HG03575 (cell line): ENCODE results near the gene RRN3.
"Not testable (repeated sequence)": the region's sequence is repeated elsewhere in the genome, so short reads cannot be mapped to it uniquely, and the experiment has no call there.

Experiments used
- ATAC-seq: cut with Tn5 transposase; IDR thresholded peaks from one replicate; pipeline ENCODE4 v1.9.1; 2021; ENCODE audit not compliant: unreplicated experiment, insufficient number of reproducible peaks, low FRiP score; ENCODE audit errors: extremely low read depth

The RRN3 gene

GRCh38 chr16:15100372-15100987, 6.4 kb upstream of the RRN3 start:
- not testable (repeated sequence) for ATAC-seq

GRCh38 chr16:15099366-15099909, 5.4 kb upstream of the RRN3 start:
- ATAC-seq, result not testable (repeated sequence)

GRCh38 chr16:15096583-15096972, 2.5 kb upstream of the RRN3 start:
- ATAC-seq, result not testable (repeated sequence)

GRCh38 chr16:15093571-15093954, 509 bp downstream of the RRN3 start:
- ATAC-seq, result not testable (repeated sequence)

GRCh38 chr16:15090663-15091269, 3.3 kb downstream of the RRN3 start:
- not testable (repeated sequence) for ATAC-seq

- not testable (repeated sequence) for ATAC-seq
These were observed 11.3 kb downstream of the RRN3 start for GRCh38 chr16:15082788-15083187.

- not testable (repeated sequence) for ATAC-seq
These were observed 13.2 kb downstream of the RRN3 start for GRCh38 chr16:15080883-15081282.

GRCh38 chr16:15076161-15076560, 17.9 kb downstream of the RRN3 start:
- not testable (repeated sequence) for ATAC-seq

- no peak for ATAC-seq
These were observed 21.0 kb downstream of the RRN3 start for GRCh38 chr16:15073101-15073500.

GRCh38 chr16:15071916-15072769, 21.9 kb downstream of the RRN3 start:
- not testable (repeated sequence) for ATAC-seq

- not testable (repeated sequence) for ATAC-seq
These were observed 23.1 kb downstream of the RRN3 start for GRCh38 chr16:15071013-15071412.

- ATAC-seq, result not testable (repeated sequence)
These were observed 27.4 kb downstream of the RRN3 start for GRCh38 chr16:15066690-15067089.

GRCh38 chr16:15065961-15066360, 28.1 kb downstream of the RRN3 start:
- ATAC-seq, result not testable (repeated sequence)

GRCh38 chr16:15062085-15062810, 31.8 kb downstream of the RRN3 start:
- ATAC-seq, result not testable (repeated sequence)

GRCh38 chr16:15059324-15059723, 34.7 kb downstream of the RRN3 start:
- no peak for ATAC-seq

- ATAC-seq, result no peak
These were observed 36.2 kb downstream of the RRN3 start for GRCh38 chr16:15057681-15058417.

GRCh38 chr16:15055141-15056053, 38.7 kb downstream of the RRN3 start:
- no peak for ATAC-seq
